SK-N-SH (cell line): ENCODE results near the gene TSFM.

Source experiments
- EP300 ChIP-seq, 2 experiments: IDR thresholded peaks; 2 replicates each; pipeline versions ENCODE4 v1.4.0 to v1.6.1; 2012; ENCODE audit warnings: borderline replicate concordance in 1 of 2, low read depth in 1 of 2, low read length in 1 of 2
- JUND ChIP-seq: IDR thresholded peaks from 2 replicates; pipeline ENCODE4 v1.4.0; 2012
- RAD21 ChIP-seq: IDR thresholded peaks from 2 replicates; pipeline ENCODE4 v1.6.1; 2012; ENCODE audit warnings: mild to moderate bottlenecking, low read length
- TAF1 ChIP-seq: IDR thresholded peaks from 2 replicates; pipeline ENCODE4 v1.6.1; 2012; ENCODE audit warnings: low read depth, mild to moderate bottlenecking, low read length, moderate library complexity, borderline replicate concordance
- TF ChIP-seq, protein P1 (sequence below): IDR thresholded peaks from 2 replicates; pipeline ENCODE4 v1.6.1; 2012; ENCODE audit warnings: mild to moderate bottlenecking, low read depth, low read length, moderate library complexity
- TF ChIP-seq, protein P2 (sequence below): fragments of 200-600 bp; sonication (generic); IDR thresholded peaks from 2 replicates; pipeline ENCODE4 v1.6.1; 2017; ENCODE audit warnings: antibody characterized with exemption, mild to moderate bottlenecking, moderate library complexity
- TF ChIP-seq, protein P3 (sequence below): IDR thresholded peaks from 2 replicates; pipeline ENCODE4 v1.4.0; 2012; ENCODE audit warnings: low read depth

DNA sequence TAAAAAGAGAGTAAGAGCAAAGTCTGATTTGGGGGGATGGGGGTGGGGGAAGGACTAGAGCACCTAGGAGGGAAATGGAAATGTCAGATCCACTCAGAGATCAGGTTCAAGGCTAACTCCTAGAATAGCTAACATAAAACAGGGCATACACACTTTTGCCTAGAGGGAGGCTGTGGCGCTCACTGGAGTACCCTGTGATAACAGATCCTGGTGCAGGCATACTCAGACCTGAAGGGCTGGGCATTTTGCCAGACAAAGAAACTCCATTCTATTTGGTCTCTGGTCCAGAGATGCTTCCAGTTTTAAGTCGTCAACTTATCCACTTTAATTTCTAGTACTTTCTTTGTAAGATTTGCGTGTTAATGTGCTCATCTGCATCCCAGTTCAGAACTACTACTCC lies 58.1 kb downstream of the TSFM start:
- TF ChIP-seq EP300 (IDR thresholded peaks at IDR 0.05; ENCODE audit: borderline replicate concordance in 1 of 2, low read depth in 1 of 2, low read length in 1 of 2) (peak in 1 of 2 experiments; percentile 78; a peak in 1 of 4 replicates), JUND (no peak), RAD21 (0 out of 2 replicates have a peak, but pooled peaks have one; percentile 2), TAF1 (no peak)
- TF ChIP-seq, protein P1, sequence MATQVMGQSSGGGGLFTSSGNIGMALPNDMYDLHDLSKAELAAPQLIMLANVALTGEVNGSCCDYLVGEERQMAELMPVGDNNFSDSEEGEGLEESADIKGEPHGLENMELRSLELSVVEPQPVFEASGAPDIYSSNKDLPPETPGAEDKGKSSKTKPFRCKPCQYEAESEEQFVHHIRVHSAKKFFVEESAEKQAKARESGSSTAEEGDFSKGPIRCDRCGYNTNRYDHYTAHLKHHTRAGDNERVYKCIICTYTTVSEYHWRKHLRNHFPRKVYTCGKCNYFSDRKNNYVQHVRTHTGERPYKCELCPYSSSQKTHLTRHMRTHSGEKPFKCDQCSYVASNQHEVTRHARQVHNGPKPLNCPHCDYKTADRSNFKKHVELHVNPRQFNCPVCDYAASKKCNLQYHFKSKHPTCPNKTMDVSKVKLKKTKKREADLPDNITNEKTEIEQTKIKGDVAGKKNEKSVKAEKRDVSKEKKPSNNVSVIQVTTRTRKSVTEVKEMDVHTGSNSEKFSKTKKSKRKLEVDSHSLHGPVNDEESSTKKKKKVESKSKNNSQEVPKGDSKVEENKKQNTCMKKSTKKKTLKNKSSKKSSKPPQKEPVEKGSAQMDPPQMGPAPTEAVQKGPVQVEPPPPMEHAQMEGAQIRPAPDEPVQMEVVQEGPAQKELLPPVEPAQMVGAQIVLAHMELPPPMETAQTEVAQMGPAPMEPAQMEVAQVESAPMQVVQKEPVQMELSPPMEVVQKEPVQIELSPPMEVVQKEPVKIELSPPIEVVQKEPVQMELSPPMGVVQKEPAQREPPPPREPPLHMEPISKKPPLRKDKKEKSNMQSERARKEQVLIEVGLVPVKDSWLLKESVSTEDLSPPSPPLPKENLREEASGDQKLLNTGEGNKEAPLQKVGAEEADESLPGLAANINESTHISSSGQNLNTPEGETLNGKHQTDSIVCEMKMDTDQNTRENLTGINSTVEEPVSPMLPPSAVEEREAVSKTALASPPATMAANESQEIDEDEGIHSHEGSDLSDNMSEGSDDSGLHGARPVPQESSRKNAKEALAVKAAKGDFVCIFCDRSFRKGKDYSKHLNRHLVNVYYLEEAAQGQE = no peak
- TF ChIP-seq, protein P2, sequence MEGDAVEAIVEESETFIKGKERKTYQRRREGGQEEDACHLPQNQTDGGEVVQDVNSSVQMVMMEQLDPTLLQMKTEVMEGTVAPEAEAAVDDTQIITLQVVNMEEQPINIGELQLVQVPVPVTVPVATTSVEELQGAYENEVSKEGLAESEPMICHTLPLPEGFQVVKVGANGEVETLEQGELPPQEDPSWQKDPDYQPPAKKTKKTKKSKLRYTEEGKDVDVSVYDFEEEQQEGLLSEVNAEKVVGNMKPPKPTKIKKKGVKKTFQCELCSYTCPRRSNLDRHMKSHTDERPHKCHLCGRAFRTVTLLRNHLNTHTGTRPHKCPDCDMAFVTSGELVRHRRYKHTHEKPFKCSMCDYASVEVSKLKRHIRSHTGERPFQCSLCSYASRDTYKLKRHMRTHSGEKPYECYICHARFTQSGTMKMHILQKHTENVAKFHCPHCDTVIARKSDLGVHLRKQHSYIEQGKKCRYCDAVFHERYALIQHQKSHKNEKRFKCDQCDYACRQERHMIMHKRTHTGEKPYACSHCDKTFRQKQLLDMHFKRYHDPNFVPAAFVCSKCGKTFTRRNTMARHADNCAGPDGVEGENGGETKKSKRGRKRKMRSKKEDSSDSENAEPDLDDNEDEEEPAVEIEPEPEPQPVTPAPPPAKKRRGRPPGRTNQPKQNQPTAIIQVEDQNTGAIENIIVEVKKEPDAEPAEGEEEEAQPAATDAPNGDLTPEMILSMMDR = no peak
- TF ChIP-seq, protein P3, sequence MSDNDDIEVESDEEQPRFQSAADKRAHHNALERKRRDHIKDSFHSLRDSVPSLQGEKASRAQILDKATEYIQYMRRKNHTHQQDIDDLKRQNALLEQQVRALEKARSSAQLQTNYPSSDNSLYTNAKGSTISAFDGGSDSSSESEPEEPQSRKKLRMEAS = no peak
